GM19328 (cell line): ENCODE results near the gene ANKMY1.
"Not testable (repeated sequence)": the region's sequence is repeated elsewhere in the genome, so short reads cannot be mapped to it uniquely, and the experiment has no call there.

Experiments used
- ATAC-seq: cut with Tn5 transposase; IDR thresholded peaks from one replicate; pipeline ENCODE4 v1.9.1; 2021; ENCODE audit warnings: mild to moderate bottlenecking, moderate library complexity; ENCODE audit not compliant: unreplicated experiment

Gene ANKMY1

DNA sequence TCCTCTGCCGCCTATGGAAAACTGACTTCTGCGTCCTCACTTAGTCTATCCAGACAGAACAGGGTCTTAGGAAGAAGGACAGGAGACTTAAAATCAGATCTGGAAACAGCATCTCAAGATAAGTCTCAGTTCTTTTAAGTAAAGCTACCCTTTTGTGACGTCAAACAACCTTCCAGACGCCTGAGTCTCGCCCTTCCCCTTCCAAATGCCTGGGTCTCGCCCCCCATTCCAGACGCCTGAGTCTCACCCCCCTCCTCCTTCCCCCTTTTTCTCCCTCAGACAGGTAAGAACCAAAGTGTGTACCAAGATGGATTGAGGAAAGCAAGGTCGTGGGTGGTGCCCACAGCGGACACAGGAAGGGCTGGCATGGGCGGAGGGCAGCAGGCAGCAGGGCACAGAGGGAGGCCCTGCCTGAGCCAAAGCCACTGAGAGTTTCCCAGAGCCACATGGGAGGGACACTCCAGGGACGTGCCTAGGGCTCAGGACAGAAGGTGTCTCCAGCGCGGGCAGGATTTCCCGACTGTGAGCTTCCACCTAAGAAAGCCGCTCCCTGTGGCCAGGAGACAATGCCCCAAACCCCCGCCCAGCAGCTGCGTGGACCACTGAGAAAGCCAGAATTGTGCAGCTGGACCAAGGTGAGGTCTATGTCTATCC is 51.3 kb downstream of the ANKMY1 start:
- no peak for ATAC-seq

- no peak for ATAC-seq
Observed at GRCh38 chr2:240505910-240506309, 51.9 kb downstream of the ANKMY1 start.

GRCh38 chr2:240503848-240504247 is 53.9 kb downstream of the ANKMY1 start:
- no peak for ATAC-seq

GRCh38 chr2:240503375-240503774 is 54.4 kb downstream of the ANKMY1 start:
- no peak for ATAC-seq

- no peak for ATAC-seq
Observed at GRCh38 chr2:240502430-240503121, 55.2 kb downstream of the ANKMY1 start.

DNA sequence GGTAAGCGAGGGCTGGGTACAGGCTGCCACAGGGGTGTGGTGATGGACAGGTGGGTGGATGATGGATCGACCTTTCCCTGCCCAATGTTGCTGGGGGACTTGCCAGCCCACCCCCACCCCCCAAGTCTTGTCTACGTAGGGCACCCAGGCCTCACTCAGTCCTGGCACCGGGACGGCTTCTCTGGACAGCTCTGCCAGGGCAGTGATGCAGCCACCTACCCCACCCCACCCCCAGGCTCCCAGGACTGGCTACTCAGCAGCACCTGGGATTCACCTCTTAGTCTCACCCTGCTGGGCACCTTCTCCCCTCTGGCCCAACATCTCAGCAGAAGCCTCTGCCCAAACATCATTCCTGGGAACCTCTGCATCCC is 55.7 kb downstream of the ANKMY1 start:
- ATAC-seq = no peak

DNA sequence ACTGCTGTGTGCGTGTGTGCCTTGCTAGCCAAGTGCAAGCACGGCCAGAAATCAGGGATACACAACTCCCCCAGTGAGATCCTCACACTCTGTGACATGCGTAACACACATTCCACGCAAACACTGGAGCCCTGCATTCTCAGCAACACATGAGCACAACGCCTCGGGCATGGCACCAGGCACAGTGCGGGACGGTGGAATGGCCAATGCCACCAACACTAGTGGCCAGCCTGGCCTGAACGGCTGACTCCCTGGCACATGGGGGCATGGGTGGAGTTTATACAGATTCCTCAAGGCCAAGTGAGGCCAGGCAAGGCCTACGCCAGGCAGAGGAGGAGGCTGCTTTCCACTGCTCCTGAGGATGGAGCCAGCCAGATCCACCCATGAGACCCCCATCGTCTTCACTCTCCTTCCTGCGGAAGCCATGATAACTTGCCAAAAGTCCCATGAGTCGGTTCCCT is 56.2 kb downstream of the ANKMY1 start:
- ATAC-seq = no peak

DNA sequence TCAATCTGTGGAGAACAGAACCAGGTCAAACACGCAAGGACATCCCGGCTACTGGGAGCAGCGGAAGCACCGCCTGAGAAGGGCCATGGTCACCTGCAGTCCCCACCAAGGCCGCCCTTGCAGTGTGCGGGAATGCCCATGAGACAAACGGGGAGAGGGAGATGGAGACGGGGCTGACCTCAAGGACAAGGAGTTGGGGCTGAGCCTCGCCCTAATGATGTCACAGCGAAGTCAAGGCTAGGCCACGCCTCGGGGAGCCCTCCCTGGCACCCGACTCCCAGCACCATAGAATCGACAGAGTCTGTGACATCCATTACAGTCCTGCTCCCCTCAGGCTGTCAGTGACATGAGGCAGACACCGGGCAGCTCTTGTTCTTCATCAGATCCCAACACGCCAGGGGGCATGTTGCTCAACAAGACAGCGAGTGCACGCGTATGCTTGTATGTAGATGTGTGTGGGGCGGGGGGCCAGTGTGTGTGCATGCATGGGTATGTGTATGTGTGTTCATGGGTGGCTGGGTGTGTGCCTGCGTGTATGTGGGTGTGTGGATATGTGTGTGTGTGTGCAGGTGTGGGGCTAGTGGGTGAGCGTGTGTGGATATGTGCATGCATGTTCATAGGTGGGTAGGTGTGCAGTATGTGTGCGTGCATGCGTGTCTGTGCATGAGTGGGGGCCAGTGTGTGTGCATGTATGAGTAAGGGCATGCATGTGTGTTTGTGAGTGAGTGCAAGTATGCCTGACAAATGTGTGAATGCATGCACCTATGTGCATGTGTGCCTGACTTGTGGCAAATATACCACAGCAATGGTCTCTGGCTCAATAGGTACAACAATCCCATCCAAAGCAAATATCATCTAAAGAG is 57.0 kb downstream of the ANKMY1 start:
- no peak for ATAC-seq

- ATAC-seq = no peak
Observed at GRCh38 chr2:240499309-240500301, 58.2 kb downstream of the ANKMY1 start.

GRCh38 chr2:240498958-240499260 is 58.9 kb downstream of the ANKMY1 start:
- ATAC-seq = no peak

DNA sequence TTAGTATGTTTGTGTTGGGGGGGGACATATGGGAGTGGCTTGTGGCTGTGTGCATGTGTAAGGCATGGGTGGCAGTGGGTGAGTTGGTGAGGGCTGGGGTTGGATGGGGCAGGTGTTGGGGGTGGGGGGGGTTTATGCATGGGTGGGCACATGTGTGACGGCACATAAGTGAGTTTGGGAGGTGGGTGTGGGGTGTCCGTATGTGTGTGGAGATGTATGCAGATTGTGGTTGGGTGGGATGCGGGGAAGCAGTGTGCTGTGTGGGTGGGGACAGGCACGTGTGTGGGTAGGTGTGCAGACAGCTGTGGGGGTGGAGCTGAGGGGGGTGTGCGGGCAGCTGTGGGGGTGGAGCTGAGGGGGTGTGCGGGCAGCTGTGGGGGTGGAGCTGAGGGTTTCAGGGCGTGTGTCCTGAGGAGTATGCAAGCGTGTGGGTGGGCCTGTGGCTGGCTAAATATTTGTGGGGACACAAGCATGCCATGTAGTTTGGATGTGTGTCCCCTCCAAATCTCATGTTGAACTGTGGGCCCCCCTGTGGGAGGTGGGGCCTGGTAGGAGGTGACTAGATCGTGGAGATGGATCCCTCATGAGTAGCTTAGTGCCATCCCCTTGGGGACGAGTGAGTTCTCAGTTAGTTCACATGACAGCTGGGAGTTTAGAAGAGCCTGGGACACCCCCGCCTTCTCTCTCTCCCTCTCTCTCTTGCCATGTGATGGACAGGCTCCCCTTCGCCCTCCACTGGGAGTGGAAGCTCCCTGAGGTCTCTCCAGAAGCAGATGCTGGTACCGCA is 59.4 kb downstream of the ANKMY1 start:
- ATAC-seq = no peak

DNA sequence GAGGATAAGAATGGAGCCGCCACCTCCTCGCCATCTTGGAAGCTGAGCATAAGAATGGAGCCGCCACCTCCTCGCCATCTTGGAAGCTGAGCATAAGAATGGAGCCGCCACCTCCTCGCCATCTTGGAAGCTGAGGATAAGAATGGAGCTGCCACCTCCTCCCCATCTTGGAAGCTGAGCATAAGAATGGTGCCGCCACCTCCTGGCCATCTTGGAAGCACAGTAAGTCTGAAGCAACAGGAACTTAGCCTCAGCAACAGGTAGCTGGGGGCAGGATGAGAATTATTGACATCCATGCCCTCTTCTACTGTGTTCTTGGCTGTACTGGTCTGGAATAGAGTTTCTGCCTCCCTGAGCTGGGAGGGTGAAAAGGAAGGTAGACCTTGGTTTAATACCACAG is 60.7 kb downstream of the ANKMY1 start:
- not testable (repeated sequence) for ATAC-seq

DNA sequence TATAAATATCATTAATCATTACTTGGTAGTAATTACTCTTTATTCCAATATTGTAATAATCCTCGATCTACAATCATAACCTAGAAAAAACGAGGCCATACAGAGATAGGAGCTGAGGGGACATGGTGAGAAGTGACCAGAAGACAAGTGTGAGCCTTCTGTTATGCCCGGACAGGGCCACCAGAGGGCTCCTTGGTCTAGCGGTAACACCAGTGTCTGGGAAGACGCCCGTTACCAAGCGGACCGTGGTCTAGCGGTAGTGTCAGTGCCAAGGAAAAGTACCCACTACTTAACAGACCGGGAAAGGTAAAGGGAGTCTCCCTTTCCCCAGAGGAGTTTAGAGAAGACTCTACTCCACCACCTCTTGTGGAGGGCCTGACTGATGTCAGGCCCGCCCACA is 62.8 kb downstream of the ANKMY1 start:
- ATAC-seq = not testable (repeated sequence)

GRCh38 chr2:240494194-240494793 is 63.5 kb downstream of the ANKMY1 start:
- no peak for ATAC-seq

GRCh38 chr2:240491483-240491882 is 66.3 kb downstream of the ANKMY1 start:
- ATAC-seq = no peak

GRCh38 chr2:240482141-240482540 is 75.6 kb downstream of the ANKMY1 start:
- no peak for ATAC-seq

GRCh38 chr2:240481720-240482119 is 76.1 kb downstream of the ANKMY1 start:
- no peak for ATAC-seq

DNA sequence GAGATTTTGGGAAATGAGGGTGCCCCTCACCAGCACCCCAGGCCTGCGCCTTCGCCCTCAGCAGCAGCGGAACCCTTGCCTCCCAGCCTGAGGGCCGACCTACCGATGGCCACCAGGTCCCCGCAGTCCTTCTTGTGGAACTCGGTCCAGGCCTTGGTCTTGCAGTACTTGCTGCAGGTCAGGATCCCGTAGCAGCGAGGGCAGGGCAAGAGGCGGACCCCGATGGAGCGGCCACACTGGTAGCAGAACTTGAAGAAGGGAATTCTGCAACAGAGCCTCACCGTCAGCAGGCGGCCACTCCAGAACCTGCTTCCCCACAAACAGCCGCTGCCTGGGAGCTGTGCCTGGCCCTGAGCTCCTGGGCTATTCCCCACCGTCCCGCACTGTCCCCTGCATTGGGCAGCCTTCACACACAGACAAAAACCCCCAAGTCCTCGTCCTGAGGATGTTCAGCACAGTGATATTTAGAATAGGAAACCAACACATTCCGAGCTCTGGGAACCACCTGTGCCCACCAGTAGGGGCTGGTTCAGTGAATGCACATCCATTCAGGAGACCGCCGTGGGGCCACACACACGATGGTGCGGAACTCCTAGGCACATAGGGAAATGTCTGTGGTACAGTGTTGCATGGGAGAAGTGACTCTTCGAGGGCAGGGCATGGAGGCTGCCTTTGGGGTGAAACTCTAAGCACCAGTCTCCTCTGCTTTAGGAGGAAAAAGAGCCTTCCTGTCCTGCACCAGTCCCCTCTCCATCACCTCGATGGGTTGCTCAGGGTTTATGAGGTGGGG is 76.8 kb downstream of the ANKMY1 start:
- ATAC-seq = no peak

DNA sequence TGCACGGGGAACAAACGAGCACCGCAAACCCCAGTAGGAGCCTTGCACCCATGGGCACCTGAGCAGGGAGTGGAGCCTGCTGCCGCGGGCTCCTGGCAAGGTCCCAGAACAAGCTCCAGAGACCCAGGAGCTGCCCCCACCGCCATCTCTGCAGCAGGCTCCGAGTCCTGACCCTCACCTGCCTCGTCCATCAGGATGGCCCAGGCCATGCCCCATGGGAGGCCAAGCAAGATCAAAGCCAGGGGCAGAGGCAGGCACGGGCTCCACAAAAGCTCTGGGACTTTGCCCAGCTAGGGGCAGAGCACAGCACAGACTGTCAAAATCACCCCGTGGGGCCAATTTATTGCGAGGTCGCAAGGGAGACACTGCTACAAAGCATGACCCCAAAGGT is 78.7 kb downstream of the ANKMY1 start:
- no peak for ATAC-seq
